GM23338 (cell line): ENCODE measurements around the gene PITPNC1. TPM values are rescaled to one million over a fixed set of nuclear protein-coding genes. Genes with fewer than 3 reads are reported as not detected.

Source experiments
- ATAC-seq: fragments of 200-7000 bp; cut with Tn5 transposase; 3 replicates; pipeline ENCODE4 v1.9.1; 2020
- DNase-seq: peaks from one replicate; pipeline ENCODE4 v3.0.0-alpha.2; 2015; ENCODE audit warnings: low spot score
- H2AFZ ChIP-seq: fragments of 200-600 bp; sonication (generic); 2 replicates; pipeline ENCODE4 v1.8.0; 2016; ENCODE audit warnings: antibody characterized with exemption, mild to moderate bottlenecking, moderate library complexity
- H3F3A ChIP-seq: fragments of 200-600 bp; sonication (generic); replicated peaks from 2 replicates; pipeline ENCODE4 v1.8.0; 2017; ENCODE audit warnings: antibody characterized with exemption, mixed run types, low read depth
- H3K27ac ChIP-seq: fragments of 200-600 bp; sonication (generic); 2 replicates; pipeline ENCODE4 v1.6.1; 2016; ENCODE audit warnings: low read depth
- H3K27me3 ChIP-seq: fragments of 200-600 bp; sonication (generic); 2 replicates; pipeline ENCODE4 v1.8.0; 2016; ENCODE audit warnings: mild to moderate bottlenecking, mixed run types, moderate library complexity; ENCODE audit not compliant: insufficient read depth
- H3K36me3 ChIP-seq: fragments of 200-600 bp; sonication (generic); 2 replicates; pipeline ENCODE4 v1.8.0; 2016; ENCODE audit warnings: mild to moderate bottlenecking; ENCODE audit not compliant: insufficient read depth
- H3K4me1 ChIP-seq: fragments of 200-600 bp; sonication (generic); 2 replicates; pipeline ENCODE4 v1.8.0; 2016; ENCODE audit warnings: mild to moderate bottlenecking, moderate library complexity; ENCODE audit not compliant: insufficient read depth
- H3K4me2 ChIP-seq: fragments of 200-600 bp; sonication (generic); 2 replicates; pipeline ENCODE4 v1.7.1; 2017; ENCODE audit warnings: mixed run types
- H3K4me3 ChIP-seq: fragments of 200-600 bp; sonication (generic); 2 replicates; pipeline ENCODE4 v1.6.1; 2016; ENCODE audit warnings: mixed run types
- H3K79me2 ChIP-seq: fragments of 200-600 bp; sonication (generic); replicated peaks from 2 replicates; pipeline ENCODE4 v1.8.0; 2017; ENCODE audit warnings: mild to moderate bottlenecking; ENCODE audit not compliant: insufficient read depth
- H3K9me2 ChIP-seq: fragments of 200-600 bp; sonication (generic); 2 replicates; pipeline ENCODE4 v1.8.0; 2017; ENCODE audit not compliant: insufficient read depth
- H4K20me1 ChIP-seq: fragments of 200-600 bp; sonication (generic); replicated peaks from 2 replicates; pipeline ENCODE4 v1.8.0; 2017; ENCODE audit warnings: mild to moderate bottlenecking; ENCODE audit not compliant: insufficient read depth
- H3K27ac Mint-ChIP-seq: 2 replicates; pipeline ENCODE4 v1.8.0; 2020; ENCODE audit warnings: inconsistent platforms, mild to moderate bottlenecking, moderate library complexity, mixed read lengths
- H3K27me3 Mint-ChIP-seq: 3 replicates; pipeline ENCODE4 v1.8.0; 2022; ENCODE audit warnings: low read depth, mild to moderate bottlenecking, moderate library complexity, mixed read lengths, inconsistent platforms; ENCODE audit not compliant: insufficient read depth, poor library complexity
- H3K36me3 Mint-ChIP-seq: 3 replicates; pipeline ENCODE4 v1.8.0; 2021; ENCODE audit warnings: low read depth, mild to moderate bottlenecking, inconsistent platforms, moderate library complexity, mixed read lengths
- H3K4me1 Mint-ChIP-seq: 3 replicates; pipeline ENCODE4 v1.8.0; 2020; ENCODE audit warnings: mild to moderate bottlenecking, inconsistent platforms, mixed read lengths
- H3K4me3 Mint-ChIP-seq: 3 replicates; pipeline ENCODE4 v1.8.0; 2021; ENCODE audit warnings: moderate library complexity, mild to moderate bottlenecking, inconsistent platforms, mixed read lengths
- H3K9me3 Mint-ChIP-seq: 3 replicates; pipeline ENCODE4 v1.8.0; 2020; ENCODE audit warnings: moderate library complexity, mild to moderate bottlenecking, inconsistent platforms, mixed read lengths
- EZH2 ChIP-seq: fragments of 200-600 bp; sonication (generic); IDR thresholded peaks from one replicate; pipeline ENCODE4 v1.8.0; 2017; ENCODE audit warnings: antibody characterized with exemption, mild to moderate bottlenecking, low read depth; ENCODE audit not compliant: unreplicated experiment
- JUNB ChIP-seq: IDR thresholded peaks from one replicate; pipeline ENCODE4 v1.6.1; 2016; ENCODE audit warnings: antibody characterized with exemption; ENCODE audit not compliant: unreplicated experiment
- NANOG ChIP-seq: IDR thresholded peaks from 2 replicates; pipeline ENCODE4 v1.6.1; 2016; ENCODE audit warnings: antibody characterized with exemption, borderline replicate concordance
- POLR2AphosphoS5 ChIP-seq: IDR thresholded peaks from 2 replicates; pipeline ENCODE4 v1.6.1; 2016; ENCODE audit warnings: antibody characterized with exemption, low read depth
- STAT1 ChIP-seq: IDR thresholded peaks from one replicate; pipeline ENCODE4 v1.6.1; 2016; ENCODE audit warnings: antibody characterized with exemption; ENCODE audit not compliant: unreplicated experiment
- ZNF114 ChIP-seq: fragments of 250-450 bp; sonication (Bioruptor Pico); IDR thresholded peaks from 2 replicates; pipeline ENCODE4 v1.5.0; 2020; ENCODE audit warnings: mild to moderate bottlenecking, moderate library complexity
- ZNF331 ChIP-seq: fragments of 250-450 bp; sonication (Bioruptor Pico); IDR thresholded peaks from 2 replicates; pipeline ENCODE4 v1.5.0; 2020; ENCODE audit warnings: low read depth, mild to moderate bottlenecking, moderate library complexity
- polyA plus RNA-seq: library from polyadenylated mRNA; unstranded; fragments of >200 nt; fragmentation: Nextera tagmentation; extraction: Ambion mirVana; gene quantifications from 2 replicates; pipeline ENCODE4 v1.2.1, GENCODE V29; 2016
- total RNA-seq: library from RNA; depleted of rRNA; stranded (reverse); fragments of >200 nt; shearing (Covaris generic); gene quantifications from 2 replicates; pipeline ENCODE4 v1.2.3, GENCODE V29; 2014
- TF ChIP-seq, protein P1 (sequence below), 2 experiments: fragments of 200-600 bp in 1 of 2; sonication (generic) in 1 of 2; conservative IDR thresholded peaks; 2 replicates each; pipeline versions ENCODE4 v1.5.1 to v1.6.1; 2016 to 2017; ENCODE audit warnings: antibody characterized with exemption in 2 of 2, low read depth in 2 of 2, mild to moderate bottlenecking in 2 of 2, moderate library complexity in 1 of 2
- TF ChIP-seq, protein P2 (sequence below): IDR thresholded peaks from 2 replicates; pipeline ENCODE4 v1.6.1; 2016; ENCODE audit warnings: antibody characterized with exemption
- TF ChIP-seq, protein P3 (sequence below): IDR thresholded peaks from one replicate; pipeline ENCODE4 v1.6.1; 2018; ENCODE audit warnings: antibody characterized with exemption; ENCODE audit not compliant: unreplicated experiment

PITPNC1 gene
- total and polyA plus RNA-seq, 2 experiments from 2014 or later: 23.0 to 32.6 TPM

DNA sequence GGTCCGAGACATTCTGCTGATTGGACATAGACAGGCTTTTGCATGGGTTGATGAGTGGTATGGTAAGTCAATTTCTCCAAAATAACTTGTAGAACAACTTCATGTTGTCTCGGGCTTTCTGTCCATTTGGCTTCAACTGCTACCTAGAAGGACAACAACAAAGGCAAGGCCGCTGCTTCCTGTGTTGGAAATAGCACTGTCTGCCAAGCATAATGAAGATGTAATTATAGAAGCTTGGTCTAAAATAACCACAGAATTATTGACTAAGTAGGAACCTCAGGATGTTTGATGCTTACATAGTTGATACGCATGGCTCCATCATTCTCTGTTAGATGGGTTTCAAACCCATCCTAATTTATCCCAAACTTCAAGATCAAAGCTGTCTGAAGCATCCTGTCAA lies 298.4 kb downstream of the PITPNC1 start:
- Mint-ChIP-seq H3K27me3 (peaks cover 4% of the 10 kb centered on the region), H3K27ac (no peak overlapping the region), H3K4me3 (no peak overlapping the region), H3K36me3 (peaks cover 3% of the 10 kb centered on the region; the same call in 1 of the 3 replicates), H3K4me1 (no peaks in the 10 kb centered on the region), H3K9me3 (no peaks in the 10 kb centered on the region)
- H3F3A ChIP-seq: no peaks in the 10 kb centered on the region
- no peaks in the 10 kb centered on the region for H3K36me3 ChIP-seq
- H3K27me3 ChIP-seq: no peaks in the 10 kb centered on the region
- no peaks in the 10 kb centered on the region for H3K9me2 ChIP-seq
- H3K79me2 ChIP-seq: no peaks in the 10 kb centered on the region
- ATAC-seq (no peak), DNase-seq (no peak)
- H3K4me3 ChIP-seq: no peak overlapping the region
- TF ChIP-seq, protein P1, sequence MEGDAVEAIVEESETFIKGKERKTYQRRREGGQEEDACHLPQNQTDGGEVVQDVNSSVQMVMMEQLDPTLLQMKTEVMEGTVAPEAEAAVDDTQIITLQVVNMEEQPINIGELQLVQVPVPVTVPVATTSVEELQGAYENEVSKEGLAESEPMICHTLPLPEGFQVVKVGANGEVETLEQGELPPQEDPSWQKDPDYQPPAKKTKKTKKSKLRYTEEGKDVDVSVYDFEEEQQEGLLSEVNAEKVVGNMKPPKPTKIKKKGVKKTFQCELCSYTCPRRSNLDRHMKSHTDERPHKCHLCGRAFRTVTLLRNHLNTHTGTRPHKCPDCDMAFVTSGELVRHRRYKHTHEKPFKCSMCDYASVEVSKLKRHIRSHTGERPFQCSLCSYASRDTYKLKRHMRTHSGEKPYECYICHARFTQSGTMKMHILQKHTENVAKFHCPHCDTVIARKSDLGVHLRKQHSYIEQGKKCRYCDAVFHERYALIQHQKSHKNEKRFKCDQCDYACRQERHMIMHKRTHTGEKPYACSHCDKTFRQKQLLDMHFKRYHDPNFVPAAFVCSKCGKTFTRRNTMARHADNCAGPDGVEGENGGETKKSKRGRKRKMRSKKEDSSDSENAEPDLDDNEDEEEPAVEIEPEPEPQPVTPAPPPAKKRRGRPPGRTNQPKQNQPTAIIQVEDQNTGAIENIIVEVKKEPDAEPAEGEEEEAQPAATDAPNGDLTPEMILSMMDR (conservative IDR thresholded peaks at IDR 0.05; ENCODE audit: low read depth in 2 of 2): no peak
- TF ChIP-seq, protein P2, sequence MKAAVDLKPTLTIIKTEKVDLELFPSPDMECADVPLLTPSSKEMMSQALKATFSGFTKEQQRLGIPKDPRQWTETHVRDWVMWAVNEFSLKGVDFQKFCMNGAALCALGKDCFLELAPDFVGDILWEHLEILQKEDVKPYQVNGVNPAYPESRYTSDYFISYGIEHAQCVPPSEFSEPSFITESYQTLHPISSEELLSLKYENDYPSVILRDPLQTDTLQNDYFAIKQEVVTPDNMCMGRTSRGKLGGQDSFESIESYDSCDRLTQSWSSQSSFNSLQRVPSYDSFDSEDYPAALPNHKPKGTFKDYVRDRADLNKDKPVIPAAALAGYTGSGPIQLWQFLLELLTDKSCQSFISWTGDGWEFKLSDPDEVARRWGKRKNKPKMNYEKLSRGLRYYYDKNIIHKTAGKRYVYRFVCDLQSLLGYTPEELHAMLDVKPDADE: no peak
- no peak for TF ChIP-seq EZH2
- no peak for TF ChIP-seq STAT1
- no peak for TF ChIP-seq POLR2AphosphoS5
- TF ChIP-seq ZNF331 (CRISPR knock-in tag): no peak
- TF ChIP-seq, protein P3, sequence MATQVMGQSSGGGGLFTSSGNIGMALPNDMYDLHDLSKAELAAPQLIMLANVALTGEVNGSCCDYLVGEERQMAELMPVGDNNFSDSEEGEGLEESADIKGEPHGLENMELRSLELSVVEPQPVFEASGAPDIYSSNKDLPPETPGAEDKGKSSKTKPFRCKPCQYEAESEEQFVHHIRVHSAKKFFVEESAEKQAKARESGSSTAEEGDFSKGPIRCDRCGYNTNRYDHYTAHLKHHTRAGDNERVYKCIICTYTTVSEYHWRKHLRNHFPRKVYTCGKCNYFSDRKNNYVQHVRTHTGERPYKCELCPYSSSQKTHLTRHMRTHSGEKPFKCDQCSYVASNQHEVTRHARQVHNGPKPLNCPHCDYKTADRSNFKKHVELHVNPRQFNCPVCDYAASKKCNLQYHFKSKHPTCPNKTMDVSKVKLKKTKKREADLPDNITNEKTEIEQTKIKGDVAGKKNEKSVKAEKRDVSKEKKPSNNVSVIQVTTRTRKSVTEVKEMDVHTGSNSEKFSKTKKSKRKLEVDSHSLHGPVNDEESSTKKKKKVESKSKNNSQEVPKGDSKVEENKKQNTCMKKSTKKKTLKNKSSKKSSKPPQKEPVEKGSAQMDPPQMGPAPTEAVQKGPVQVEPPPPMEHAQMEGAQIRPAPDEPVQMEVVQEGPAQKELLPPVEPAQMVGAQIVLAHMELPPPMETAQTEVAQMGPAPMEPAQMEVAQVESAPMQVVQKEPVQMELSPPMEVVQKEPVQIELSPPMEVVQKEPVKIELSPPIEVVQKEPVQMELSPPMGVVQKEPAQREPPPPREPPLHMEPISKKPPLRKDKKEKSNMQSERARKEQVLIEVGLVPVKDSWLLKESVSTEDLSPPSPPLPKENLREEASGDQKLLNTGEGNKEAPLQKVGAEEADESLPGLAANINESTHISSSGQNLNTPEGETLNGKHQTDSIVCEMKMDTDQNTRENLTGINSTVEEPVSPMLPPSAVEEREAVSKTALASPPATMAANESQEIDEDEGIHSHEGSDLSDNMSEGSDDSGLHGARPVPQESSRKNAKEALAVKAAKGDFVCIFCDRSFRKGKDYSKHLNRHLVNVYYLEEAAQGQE: no peak
- H4K20me1 ChIP-seq: no peaks in the 10 kb centered on the region
- H3K27ac ChIP-seq: no peak overlapping the region; the same call in 1 of the 2 replicates
- H2AFZ ChIP-seq: no peak overlapping the region
- no peaks in the 10 kb centered on the region for H3K4me1 ChIP-seq
- H3K4me2 ChIP-seq: no peak overlapping the region

DNA sequence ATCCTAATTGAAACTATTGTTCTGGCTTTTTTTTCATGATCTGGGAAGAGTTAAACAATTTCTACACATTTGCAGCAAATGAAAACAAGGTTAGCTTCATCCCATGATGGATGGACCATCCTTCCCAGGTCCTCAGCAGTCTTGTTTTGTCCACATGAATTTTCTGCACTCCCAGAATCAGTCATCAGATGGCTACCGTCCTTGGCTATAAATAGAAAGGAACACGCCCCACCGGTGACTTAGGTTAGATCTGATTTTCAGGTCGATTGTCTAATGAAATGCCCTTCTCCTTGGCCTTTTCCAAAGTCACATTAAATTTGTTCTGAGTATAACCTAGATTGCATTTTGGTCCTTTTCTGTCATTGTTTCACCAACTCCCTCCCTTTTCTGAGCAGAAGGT lies 299.2 kb downstream of the PITPNC1 start:
- Mint-ChIP-seq H3K4me3 (no peak overlapping the region), H3K36me3 (peaks cover 3% of the 10 kb centered on the region; the same call in 1 of the 3 replicates), H3K27me3 (peaks cover 4% of the 10 kb centered on the region), H3K9me3 (no peaks in the 10 kb centered on the region), H3K27ac (no peak overlapping the region), H3K4me1 (no peaks in the 10 kb centered on the region)
- H3K9me2 ChIP-seq: no peaks in the 10 kb centered on the region
- H3K79me2 ChIP-seq: no peaks in the 10 kb centered on the region
- DNase-seq (no peak), ATAC-seq (no peak)
- no peak overlapping the region for H3K4me3 ChIP-seq
- no peaks in the 10 kb centered on the region for H3K27me3 ChIP-seq
- no peak overlapping the region for H2AFZ ChIP-seq
- H4K20me1 ChIP-seq: no peaks in the 10 kb centered on the region
- H3K4me1 ChIP-seq: no peaks in the 10 kb centered on the region
- no peak overlapping the region for H3K4me2 ChIP-seq
- no peaks in the 10 kb centered on the region for H3K36me3 ChIP-seq
- peak overlapping the region; percentile 79; the same call in 1 of the 2 replicates for H3K27ac ChIP-seq
- H3F3A ChIP-seq: no peaks in the 10 kb centered on the region
- TF ChIP-seq JUNB: no peak
- no peak for TF ChIP-seq ZNF114 (CRISPR knock-in tag)
- TF ChIP-seq, protein P3: no peak
- no peak for TF ChIP-seq POLR2AphosphoS5
- TF ChIP-seq, protein P2: no peak
- TF ChIP-seq NANOG: no peak
